CD4-positive, alpha-beta T cell treated with Interleukin-10 for 1 hour (primary cell): Measurements from ENCODE around the gene CD81.
A peak's percentile ranks its signal among the peaks of the same experiment; 100 is the strongest.

Source experiments
- DNase-seq: peaks from one replicate; pipeline ENCODE4 v3.0.0-alpha.2; 2020

The CD81 gene

GRCh38 chr11:2377511-2378443 is 667 bp downstream of the CD81 start:
- peak; percentile 60 for DNase-seq

GRCh38 chr11:2378527-2379210 is 1.6 kb downstream of the CD81 start:
- no peak for DNase-seq

GRCh38 chr11:2379466-2380174 is 2.5 kb downstream of the CD81 start:
- no peak for DNase-seq

- DNase-seq: no peak
These were observed 3.3 kb downstream of the CD81 start for GRCh38 chr11:2380396-2380795.

- no peak for DNase-seq
These were observed 3.8 kb downstream of the CD81 start for GRCh38 chr11:2380807-2381350.

- no peak for DNase-seq
These were observed 4.5 kb downstream of the CD81 start for GRCh38 chr11:2381494-2382128.

GRCh38 chr11:2382129-2382517 is 5.0 kb downstream of the CD81 start:
- no peak for DNase-seq

- DNase-seq: no peak
These were observed 6.1 kb downstream of the CD81 start for GRCh38 chr11:2382936-2383851.

- DNase-seq: peak; percentile 76
These were observed 7.0 kb downstream of the CD81 start for GRCh38 chr11:2383852-2384804.

- no peak for DNase-seq
These were observed 8.3 kb downstream of the CD81 start for GRCh38 chr11:2385156-2386151.

GRCh38 chr11:2386591-2386990 is 9.5 kb downstream of the CD81 start:
- DNase-seq: no peak

- DNase-seq: peak; percentile 56
These were observed 10.3 kb downstream of the CD81 start for GRCh38 chr11:2387266-2387987.

- DNase-seq: no peak
These were observed 11.6 kb downstream of the CD81 start for GRCh38 chr11:2388431-2389376.

- no peak for DNase-seq
These were observed 12.4 kb downstream of the CD81 start for GRCh38 chr11:2389377-2390026.

- DNase-seq: no peak
These were observed 13.1 kb downstream of the CD81 start for GRCh38 chr11:2390091-2390724.

- DNase-seq: no peak
These were observed 13.6 kb downstream of the CD81 start for GRCh38 chr11:2390725-2391151.
